Osteocyte (in vitro differentiated cells): ENCODE data around the gene SFMBT1. TPM values are rescaled to one million over a fixed set of nuclear protein-coding genes. Genes with fewer than 3 reads are reported as not detected.
"Not testable (repeated sequence)": the region's sequence is repeated elsewhere in the genome, so short reads cannot be mapped to it uniquely, and the experiment has no call there.

ENCODE experiments used
- DNase-seq: peaks from one replicate; pipeline ENCODE4 v3.0.0; 2021; ENCODE audit warnings: mixed read lengths; ENCODE audit not compliant: unreplicated experiment; ENCODE audit errors: extremely low spot score
- H3K27ac Mint-ChIP-seq: one replicate; pipeline ENCODE4 v1.8.0; 2021; ENCODE audit warnings: mild to moderate bottlenecking, mixed read lengths; ENCODE audit not compliant: unreplicated experiment
- H3K27me3 Mint-ChIP-seq: one replicate; pipeline ENCODE4 v1.8.0; 2021; ENCODE audit warnings: mixed read lengths; ENCODE audit not compliant: unreplicated experiment
- H3K36me3 Mint-ChIP-seq: one replicate; pipeline ENCODE4 v1.8.0; 2021; ENCODE audit warnings: mixed read lengths; ENCODE audit not compliant: unreplicated experiment
- H3K4me1 Mint-ChIP-seq: one replicate; pipeline ENCODE4 v1.8.0; 2021; ENCODE audit warnings: mixed read lengths; ENCODE audit not compliant: unreplicated experiment
- H3K4me3 Mint-ChIP-seq: one replicate; pipeline ENCODE4 v1.8.0; 2021; ENCODE audit warnings: mild to moderate bottlenecking, moderate library complexity, mixed read lengths; ENCODE audit not compliant: unreplicated experiment
- H3K9me3 Mint-ChIP-seq: one replicate; pipeline ENCODE4 v1.8.0; 2021; ENCODE audit warnings: mixed read lengths; ENCODE audit not compliant: unreplicated experiment
- total RNA-seq: library from RNA; stranded (reverse); gene quantifications from 2 replicates; pipeline ENCODE4 v1.2.1, GENCODE V29; 2021
- TF ChIP-seq, protein P1 (sequence below): fragments of 200-600 bp; sonication (generic); IDR thresholded peaks from 2 replicates; pipeline ENCODE4 v1.5.0; 2021; ENCODE audit warnings: antibody characterized with exemption, mild to moderate bottlenecking, moderate library complexity

Gene SFMBT1
- total RNA-seq, 1 donor from 2014 or later = 8.0 TPM

GRCh38 chr3:53068176-53068575, 22.3 kb upstream of the SFMBT1 start:
- peaks cover 10% of the 10 kb centered on the region for H3K4me1 Mint-ChIP-seq
- no peak for DNase-seq
- no peaks in the 10 kb centered on the region for H3K36me3 Mint-ChIP-seq
- no peak overlapping the region for H3K27ac Mint-ChIP-seq
- peaks cover 15% of the 10 kb centered on the region for H3K27me3 Mint-ChIP-seq
- TF ChIP-seq, protein P1, sequence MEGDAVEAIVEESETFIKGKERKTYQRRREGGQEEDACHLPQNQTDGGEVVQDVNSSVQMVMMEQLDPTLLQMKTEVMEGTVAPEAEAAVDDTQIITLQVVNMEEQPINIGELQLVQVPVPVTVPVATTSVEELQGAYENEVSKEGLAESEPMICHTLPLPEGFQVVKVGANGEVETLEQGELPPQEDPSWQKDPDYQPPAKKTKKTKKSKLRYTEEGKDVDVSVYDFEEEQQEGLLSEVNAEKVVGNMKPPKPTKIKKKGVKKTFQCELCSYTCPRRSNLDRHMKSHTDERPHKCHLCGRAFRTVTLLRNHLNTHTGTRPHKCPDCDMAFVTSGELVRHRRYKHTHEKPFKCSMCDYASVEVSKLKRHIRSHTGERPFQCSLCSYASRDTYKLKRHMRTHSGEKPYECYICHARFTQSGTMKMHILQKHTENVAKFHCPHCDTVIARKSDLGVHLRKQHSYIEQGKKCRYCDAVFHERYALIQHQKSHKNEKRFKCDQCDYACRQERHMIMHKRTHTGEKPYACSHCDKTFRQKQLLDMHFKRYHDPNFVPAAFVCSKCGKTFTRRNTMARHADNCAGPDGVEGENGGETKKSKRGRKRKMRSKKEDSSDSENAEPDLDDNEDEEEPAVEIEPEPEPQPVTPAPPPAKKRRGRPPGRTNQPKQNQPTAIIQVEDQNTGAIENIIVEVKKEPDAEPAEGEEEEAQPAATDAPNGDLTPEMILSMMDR = no peak
- H3K4me3 Mint-ChIP-seq = no peak overlapping the region
- no peaks in the 10 kb centered on the region for H3K9me3 Mint-ChIP-seq

DNA sequence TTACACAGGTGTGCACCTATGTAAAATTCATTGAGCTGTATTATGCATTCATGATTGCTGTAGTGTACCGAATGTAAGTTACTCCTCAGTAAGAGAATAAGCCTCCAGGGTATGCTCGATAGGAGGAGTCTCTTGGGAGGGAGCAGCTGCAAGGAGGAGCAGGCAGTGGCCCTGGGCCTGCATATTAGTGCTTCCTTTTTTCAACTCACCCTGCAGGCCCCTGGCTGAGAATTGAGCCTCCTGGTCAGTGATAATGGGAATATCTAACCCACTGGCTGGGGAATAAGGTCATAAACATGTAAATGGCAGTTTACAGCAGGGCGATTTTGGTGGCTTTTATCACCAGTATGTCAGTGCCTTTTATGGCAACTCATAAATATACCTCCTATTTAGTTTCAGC, 21.7 kb upstream of the SFMBT1 start:
- TF ChIP-seq, protein P1 = no peak
- Mint-ChIP-seq H3K4me1 (peaks cover 6% of the 10 kb centered on the region), H3K27me3 (peaks cover 20% of the 10 kb centered on the region), H3K36me3 (no peaks in the 10 kb centered on the region), H3K4me3 (no peak overlapping the region), H3K9me3 (no peaks in the 10 kb centered on the region), H3K27ac (no peak overlapping the region)
- no peak for DNase-seq

- H3K27ac Mint-ChIP-seq = no peak overlapping the region
These were observed 20.1 kb upstream of the SFMBT1 start for GRCh38 chr3:53065841-53066480.

DNA sequence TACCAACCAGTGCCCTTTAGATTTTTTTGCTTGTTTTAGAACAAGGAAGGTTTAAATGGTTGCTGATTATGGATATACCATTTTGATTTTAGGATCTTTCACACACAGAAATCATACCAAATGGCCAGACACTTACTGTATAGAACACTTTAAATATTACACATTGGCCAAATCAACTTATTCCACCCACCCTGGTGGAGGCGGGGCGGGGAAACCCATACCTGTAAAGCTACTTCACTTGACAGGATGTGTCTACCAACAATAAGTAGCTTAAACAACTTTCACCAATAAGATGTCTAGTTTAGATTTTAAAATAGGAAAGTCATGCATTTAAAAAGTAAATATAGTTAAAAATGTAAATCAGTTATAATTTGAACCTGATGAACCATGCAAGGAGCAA, 17.0 kb upstream of the SFMBT1 start:
- H3K4me1 Mint-ChIP-seq = no peaks in the 10 kb centered on the region
- H3K4me3 Mint-ChIP-seq = no peak overlapping the region
- peaks cover 49% of the 10 kb centered on the region for H3K27me3 Mint-ChIP-seq
- H3K9me3 Mint-ChIP-seq = no peaks in the 10 kb centered on the region
- DNase-seq = no peak
- no peaks in the 10 kb centered on the region for H3K36me3 Mint-ChIP-seq
- H3K27ac Mint-ChIP-seq = no peak overlapping the region
- TF ChIP-seq, protein P1 = no peak

More at GRCh38 chr3:53065841-53066480, 20.1 kb upstream of the SFMBT1 start:
- Mint-ChIP-seq H3K4me3 (no peak overlapping the region), H3K9me3 (no peaks in the 10 kb centered on the region), H3K36me3 (no peaks in the 10 kb centered on the region), H3K4me1 (peaks cover 3% of the 10 kb centered on the region), H3K27me3 (peaks cover 34% of the 10 kb centered on the region)
- DNase-seq = peak; percentile 57
- TF ChIP-seq, protein P1 = no peak

DNA sequence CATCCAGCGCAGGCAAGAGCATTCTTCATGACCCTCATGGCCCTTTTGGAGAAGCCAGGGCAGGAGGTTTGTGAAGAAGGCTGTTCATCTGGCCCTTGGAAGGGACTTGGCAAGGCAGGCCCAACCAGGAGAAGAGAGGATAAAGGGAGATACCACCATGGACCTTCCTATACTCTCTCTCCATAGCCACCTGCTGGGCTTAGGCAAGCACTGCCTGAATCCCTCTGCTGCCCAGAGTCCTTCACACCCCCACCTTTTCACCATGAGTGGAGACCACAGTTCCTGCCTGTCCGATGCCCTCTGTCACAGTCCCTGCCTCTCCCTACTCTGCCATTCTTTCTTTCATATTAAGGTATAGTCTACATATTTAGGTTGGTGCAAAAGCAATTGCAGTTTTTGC, 10.6 kb upstream of the SFMBT1 start:
- DNase-seq = no peak
- H3K27ac Mint-ChIP-seq = no peak overlapping the region
- H3K4me1 Mint-ChIP-seq = no peaks in the 10 kb centered on the region
- no peaks in the 10 kb centered on the region for H3K36me3 Mint-ChIP-seq
- TF ChIP-seq, protein P1 = no peak
- H3K9me3 Mint-ChIP-seq = no peaks in the 10 kb centered on the region
- H3K4me3 Mint-ChIP-seq = no peak overlapping the region
- H3K27me3 Mint-ChIP-seq = peaks cover 18% of the 10 kb centered on the region

GRCh38 chr3:53054233-53054632, 8.4 kb upstream of the SFMBT1 start:
- not testable (repeated sequence) for H3K4me1 Mint-ChIP-seq, H3K4me3 Mint-ChIP-seq, H3K36me3 Mint-ChIP-seq, DNase-seq, H3K27me3 Mint-ChIP-seq, H3K9me3 Mint-ChIP-seq, H3K27ac Mint-ChIP-seq
